ENCODE data around the gene SLC25A4. TPM values are rescaled to one million over a fixed set of nuclear protein-coding genes. Genes with fewer than 3 reads are reported as not detected.
A peak's percentile ranks its signal among the peaks of the same experiment; 100 is the strongest.

Gene SLC25A4
- total and polyA plus RNA-seq, 10 of the 15 experiments (the other 5 are each of a cell fraction or from before 2014, with no cell fraction given), result 12.6 to 161 (median 38.2) TPM

GRCh38 chr4:185145572-185145971, 2.5 kb downstream of the SLC25A4 start:
- peaks cover 0 to 4% of the 10 kb centered on the region in 2 experiments; a peak in 1 of 4 replicates for H3K36me3 ChIP-seq (ENCODE audit: control insufficient read depth in 2 of 2, insufficient read depth in 2 of 2, low read length in 1 of 2)
- ATAC-seq (no peak), FAIRE-seq (no peak), DNase-seq (ENCODE audit: low read depth, low spot score) (no peak)
- 97% methylated on average over 13 of the region's 13 CpGs for WGBS (ENCODE audit: insufficient coverage, insufficient replicate concordance, low lambda C conversion rate, missing lambda C conversion rate)
- H3K9me3 ChIP-seq (replicated peaks; ENCODE audit: control insufficient read depth, insufficient read depth, low read length), result no peaks in the 10 kb centered on the region
- H3K27ac ChIP-seq (ENCODE audit: control insufficient read depth, insufficient read depth), result no peak overlapping the region
- TF ChIP-seq HCFC1 (IDR thresholded peaks at IDR 0.05; ENCODE audit: low read length), result no peak
- no peak for TF ChIP-seq E4F1 (IDR thresholded peaks at IDR 0.05; ENCODE audit: borderline replicate concordance, partially characterized antibody)
- no peak for TF ChIP-seq MTA3 (IDR thresholded peaks at IDR 0.05; ENCODE audit: borderline replicate concordance, low read length)
- no peak for TF ChIP-seq MEF2B (IDR thresholded peaks at IDR 0.05; ENCODE audit: partially characterized antibody, poor library complexity, severe bottlenecking)
- TF ChIP-seq CHD2 (IDR thresholded peaks at IDR 0.05; ENCODE audit: borderline replicate concordance, low read depth, low read length), result no peak
- TF ChIP-seq JUNB (IDR thresholded peaks at IDR 0.05), result no peak
- TF ChIP-seq BMI1 (IDR thresholded peaks at IDR 0.05; ENCODE audit: borderline replicate concordance), result no peak
- TF ChIP-seq MYB (IDR thresholded peaks at IDR 0.05; ENCODE audit: borderline replicate concordance, low read depth, low read length), result no peak
- TF ChIP-seq POLR2AphosphoS5 (IDR thresholded peaks at IDR 0.05; ENCODE audit: low read length), result no peak
- ChIA-PET CTCF (interaction anchor here (1.1 to 9.4 kb wide), 5 partner anchors 9 to 452 kb away, joined by 3 to 69 read pairs (median 4); no protein-coding TSS in a partner anchor), SMC1A (ENCODE audit: uncharacterized antibody, unreplicated experiment) (interaction anchor here (1.3 to 3.3 kb wide), 2 partner anchors 12 to 38 kb away, joined by 4 to 11 read pairs; no protein-coding TSS in a partner anchor), POLR2A (interaction anchor here (0.6 to 0.8 kb wide), 3 partner anchors 37 to 157 kb away, joined by 3 to 4 read pairs (median 4); no protein-coding TSS in a partner anchor), RAD21 (ENCODE audit: unreplicated experiment) (no interaction called here)
- H3K9ac ChIP-seq (ENCODE audit: control insufficient read depth, insufficient read depth, low read length), result no peak overlapping the region
- peak overlapping the region; percentile 19; the same call in 1 of the 2 replicates for H3K4me2 ChIP-seq (ENCODE audit: control insufficient read depth, insufficient read depth)
- no peaks in the 10 kb centered on the region for H4K20me1 ChIP-seq (ENCODE audit: control insufficient read depth, insufficient read depth)
- peaks cover 3% of the 10 kb centered on the region; the same call in 1 of the 2 replicates for H3K4me1 ChIP-seq (ENCODE audit: control insufficient read depth, insufficient read depth, low read length)
- no TSS peak for BruUV-seq (replicated peaks)
- no peak overlapping the region for H2AFZ ChIP-seq (ENCODE audit: control insufficient read depth, low read depth, low read length)
- in situ Hi-C loops (cut with MboI) (no loop called here), intact Hi-C loops (cut with micrococcal nuclease; ENCODE audit: unreplicated experiment) (no loop called here)
- no peak overlapping the region for H3K4me3 ChIP-seq
- no peaks in the 10 kb centered on the region for H3K27me3 ChIP-seq (replicated peaks in 1 of 2; ENCODE audit: control insufficient read depth in 2 of 2, insufficient read depth in 2 of 2, low read length in 1 of 2)
- peaks cover 13% of the 10 kb centered on the region for H3K79me2 ChIP-seq (ENCODE audit: control insufficient read depth, insufficient read depth, low read length)
